BLaER1 (cell line): Measurements from ENCODE around the gene CFAP157.

Source experiments
- H3K27ac ChIP-seq: shearing (Covaris generic); formaldehyde crosslinking; 2 replicates; pipeline ENCODE4 v1.8.1; 2022
- H3K27me3 ChIP-seq: shearing (Covaris generic); formaldehyde crosslinking; 2 replicates; pipeline ENCODE4 v1.8.1; 2022
- H3K36me3 ChIP-seq: shearing (Covaris generic); formaldehyde crosslinking; 2 replicates; pipeline ENCODE4 v1.8.1; 2022
- H3K4me1 ChIP-seq: shearing (Covaris generic); formaldehyde crosslinking; 2 replicates; pipeline ENCODE4 v1.8.1; 2022
- H3K4me2 ChIP-seq: shearing (Covaris generic); formaldehyde crosslinking; 2 replicates; pipeline ENCODE4 v1.8.1; 2022
- H3K4me3 ChIP-seq: shearing (Covaris generic); formaldehyde crosslinking; 2 replicates; pipeline ENCODE4 v1.8.1; 2022
- H3K9ac ChIP-seq: shearing (Covaris generic); formaldehyde crosslinking; 2 replicates; pipeline ENCODE4 v1.8.1; 2022
- H3K9me3 ChIP-seq: shearing (Covaris generic); formaldehyde crosslinking; 2 replicates; pipeline ENCODE4 v1.8.1; 2022
- H4K20me1 ChIP-seq: shearing (Covaris generic); formaldehyde crosslinking; 2 replicates; pipeline ENCODE4 v1.8.1; 2022
- Cebpa-rat ChIP-seq: shearing (Covaris generic); IDR thresholded peaks from 2 replicates; pipeline ENCODE4 v1.8.1; 2022

The CFAP157 gene

DNA sequence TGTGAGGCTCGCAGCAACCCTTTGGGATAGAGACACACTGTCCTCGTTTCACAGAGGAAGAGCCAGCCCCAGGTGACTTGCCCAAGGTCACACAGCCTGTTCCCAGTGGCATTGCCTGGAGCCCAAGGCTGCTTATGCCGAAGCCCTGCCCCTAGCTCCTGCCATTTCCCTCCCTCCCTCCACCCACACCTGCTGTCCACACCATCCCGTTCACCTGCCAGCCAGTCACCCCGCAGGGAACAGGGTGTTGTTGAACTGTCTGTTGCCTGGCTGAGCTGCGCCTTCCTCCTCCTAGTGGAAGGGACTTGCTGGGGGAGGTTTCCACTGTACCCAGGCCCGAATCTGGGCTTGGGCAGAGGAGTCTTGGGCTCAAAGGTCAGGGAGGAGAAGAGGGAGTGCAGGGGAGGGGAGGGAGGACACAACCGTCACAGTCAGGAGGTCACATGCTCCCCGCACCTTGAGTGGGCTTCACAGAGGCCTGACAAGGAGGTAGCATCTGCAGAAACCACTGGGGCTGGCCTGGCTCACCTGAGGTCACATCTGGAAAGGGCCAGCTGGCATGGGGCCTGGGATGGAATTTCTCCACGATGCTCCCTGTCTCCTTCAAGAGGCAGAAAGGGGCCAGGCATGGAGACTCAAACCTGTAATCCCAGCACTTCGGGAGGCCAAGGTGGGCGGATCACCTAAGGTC, 15.4 kb downstream of the CFAP157 start:
- no peaks in the 10 kb centered on the region for H3K27me3 ChIP-seq
- H3K36me3 ChIP-seq: peaks cover 3% of the 10 kb centered on the region; the same call in 1 of the 2 replicates
- no peaks in the 10 kb centered on the region for H3K9me3 ChIP-seq
- H3K4me2 ChIP-seq: no peak overlapping the region
- no peak overlapping the region for H3K9ac ChIP-seq
- H3K4me3 ChIP-seq: no peak overlapping the region
- H3K27ac ChIP-seq: 0 out of 2 replicates have a peak overlapping the region, but pooled peaks have one; percentile 26
- TF ChIP-seq Cebpa-rat: no peak
- no peaks in the 10 kb centered on the region for H4K20me1 ChIP-seq
- peaks cover 66% of the 10 kb centered on the region for H3K4me1 ChIP-seq

GRCh38 chr9:127723013-127723412, 16.2 kb downstream of the CFAP157 start:
- H3K27me3 ChIP-seq: no peaks in the 10 kb centered on the region
- H3K4me1 ChIP-seq: peaks cover 58% of the 10 kb centered on the region
- H3K4me2 ChIP-seq: 0 out of 2 replicates have a peak overlapping the region, but pooled peaks have one; percentile 7
- H3K9ac ChIP-seq: no peak overlapping the region
- H4K20me1 ChIP-seq: no peaks in the 10 kb centered on the region
- no peak overlapping the region for H3K4me3 ChIP-seq
- no peaks in the 10 kb centered on the region for H3K9me3 ChIP-seq
- peaks cover 3% of the 10 kb centered on the region; the same call in 1 of the 2 replicates for H3K36me3 ChIP-seq
- no peak for TF ChIP-seq Cebpa-rat
- H3K27ac ChIP-seq: no peak overlapping the region

DNA sequence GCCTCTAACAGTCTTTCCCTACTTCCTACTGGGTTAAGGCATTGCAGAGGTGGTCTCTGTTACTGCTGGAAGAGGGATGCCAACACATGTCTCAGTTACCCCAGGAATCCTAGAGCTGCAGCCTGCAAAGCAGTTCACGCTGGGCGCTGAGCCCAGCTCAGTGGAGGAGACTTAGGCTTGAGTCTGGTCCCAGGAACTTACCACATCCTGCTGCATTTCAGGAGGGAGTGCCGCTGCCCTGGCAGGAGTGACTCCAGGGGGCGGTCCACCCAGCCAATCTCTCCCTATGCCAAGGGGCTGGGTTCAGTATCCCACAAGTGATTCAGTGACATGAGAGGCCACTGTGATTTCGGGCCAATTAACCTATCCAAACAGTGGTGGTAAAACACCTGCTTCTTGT, 16.7 kb downstream of the CFAP157 start:
- Histone ChIP-seq H3K27me3 (no peaks in the 10 kb centered on the region), H3K36me3 (peaks cover 3% of the 10 kb centered on the region; the same call in 1 of the 2 replicates), H3K4me1 (peaks cover 57% of the 10 kb centered on the region), H3K9me3 (no peaks in the 10 kb centered on the region), H3K27ac (no peak overlapping the region), H3K9ac (no peak overlapping the region), H3K4me2 (0 out of 2 replicates have a peak overlapping the region, but pooled peaks have one; percentile 7), H4K20me1 (no peaks in the 10 kb centered on the region), H3K4me3 (no peak overlapping the region)
- TF ChIP-seq Cebpa-rat: no peak

DNA sequence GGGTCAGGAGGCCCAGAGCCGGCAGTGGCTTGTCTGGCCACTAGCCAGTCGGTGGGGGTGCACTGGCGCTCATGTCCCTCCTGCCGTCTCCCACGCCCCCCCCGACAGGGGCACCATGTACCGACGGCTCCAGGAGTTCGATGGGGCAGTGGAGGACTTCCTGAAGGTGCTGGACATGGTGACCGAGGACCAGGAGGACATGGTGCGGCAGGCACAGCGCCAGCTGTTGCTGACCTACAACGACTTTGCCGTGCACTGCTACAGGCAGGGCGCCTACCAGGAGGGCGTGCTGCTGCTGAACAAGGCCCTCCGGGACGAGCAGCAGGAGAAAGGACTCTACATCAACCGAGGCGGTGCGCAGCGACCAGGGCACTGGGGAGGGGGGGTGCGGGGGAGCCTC, 17.2 kb downstream of the CFAP157 start:
- no peak overlapping the region for H3K4me2 ChIP-seq
- TF ChIP-seq Cebpa-rat: no peak
- H3K9ac ChIP-seq: no peak overlapping the region
- no peaks in the 10 kb centered on the region for H3K27me3 ChIP-seq
- H3K4me3 ChIP-seq: no peak overlapping the region
- H3K4me1 ChIP-seq: peaks cover 51% of the 10 kb centered on the region
- H3K27ac ChIP-seq: no peak overlapping the region
- H4K20me1 ChIP-seq: no peaks in the 10 kb centered on the region
- no peaks in the 10 kb centered on the region for H3K9me3 ChIP-seq
- H3K36me3 ChIP-seq: peaks cover 6% of the 10 kb centered on the region

DNA sequence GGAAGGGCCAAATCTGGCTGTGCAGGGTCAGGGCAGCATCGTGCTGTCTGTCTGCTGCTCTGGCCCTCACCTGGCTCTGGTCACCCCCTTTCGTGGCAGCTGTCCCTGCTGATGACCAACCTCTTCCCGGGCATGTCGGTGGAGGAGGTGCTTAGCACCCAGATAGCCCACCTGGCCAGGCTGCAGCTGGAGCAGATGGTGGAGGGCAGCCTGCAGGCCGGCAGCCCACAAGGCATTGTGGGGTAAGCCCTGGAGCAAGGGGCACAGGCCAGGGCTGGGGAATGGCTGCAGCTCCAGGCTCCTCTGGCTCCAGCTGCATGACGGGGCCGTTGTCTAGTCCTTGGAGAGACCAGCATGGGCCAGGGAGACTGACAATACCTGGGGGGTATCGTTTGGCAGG, 20.1 kb downstream of the CFAP157 start:
- Histone ChIP-seq H4K20me1 (no peaks in the 10 kb centered on the region), H3K27me3 (no peaks in the 10 kb centered on the region), H3K27ac (no peak overlapping the region), H3K4me2 (no peak overlapping the region), H3K4me3 (no peak overlapping the region), H3K9me3 (no peaks in the 10 kb centered on the region), H3K9ac (no peak overlapping the region), H3K4me1 (peaks cover 27% of the 10 kb centered on the region), H3K36me3 (peaks cover 29% of the 10 kb centered on the region)
- no peak for TF ChIP-seq Cebpa-rat

- no peak overlapping the region for H3K4me2 ChIP-seq
- H4K20me1 ChIP-seq: no peaks in the 10 kb centered on the region
- H3K9ac ChIP-seq: no peak overlapping the region
- no peak overlapping the region for H3K4me3 ChIP-seq
- H3K4me1 ChIP-seq: peaks cover 29% of the 10 kb centered on the region
- H3K27me3 ChIP-seq: no peaks in the 10 kb centered on the region
- H3K27ac ChIP-seq: no peak overlapping the region
- no peak for TF ChIP-seq Cebpa-rat
- H3K9me3 ChIP-seq: no peaks in the 10 kb centered on the region
- peaks cover 42% of the 10 kb centered on the region for H3K36me3 ChIP-seq
These were observed 22.0 kb downstream of the CFAP157 start for GRCh38 chr9:127728808-127729207.

GRCh38 chr9:127729522-127730256, 22.9 kb downstream of the CFAP157 start:
- Histone ChIP-seq H3K4me3 (no peak overlapping the region), H3K27ac (no peak overlapping the region), H3K27me3 (no peaks in the 10 kb centered on the region), H3K4me2 (no peak overlapping the region), H3K9me3 (no peaks in the 10 kb centered on the region), H3K4me1 (peaks cover 29% of the 10 kb centered on the region), H3K9ac (peak overlapping the region; percentile 24; the same call in 1 of the 2 replicates), H3K36me3 (peaks cover 42% of the 10 kb centered on the region), H4K20me1 (no peaks in the 10 kb centered on the region)
- TF ChIP-seq Cebpa-rat: no peak

DNA sequence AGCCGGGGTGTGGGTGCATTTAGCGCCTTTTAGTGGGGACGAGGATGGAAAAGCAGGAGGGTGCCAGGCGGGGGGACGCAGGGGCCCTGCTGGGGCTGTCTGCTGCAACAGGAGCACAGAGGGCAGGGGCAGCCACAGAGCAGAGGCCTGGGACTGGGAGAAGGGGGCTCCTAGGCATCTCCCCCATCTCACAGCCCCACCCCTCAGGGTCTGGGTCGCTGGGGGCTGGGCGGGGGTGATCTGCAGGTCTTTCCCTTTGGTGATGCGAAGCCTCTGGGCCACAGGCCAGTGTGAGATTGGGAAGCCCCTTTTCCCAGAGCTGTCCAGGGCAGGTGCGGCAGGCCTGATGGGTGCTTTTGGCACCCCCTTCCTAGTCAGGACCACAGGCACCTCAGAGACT, 23.5 kb downstream of the CFAP157 start:
- Histone ChIP-seq H4K20me1 (no peaks in the 10 kb centered on the region), H3K9ac (no peak overlapping the region; the same call in 1 of the 2 replicates), H3K36me3 (peaks cover 42% of the 10 kb centered on the region), H3K27ac (0 out of 2 replicates have a peak overlapping the region, but pooled peaks have one; percentile 30), H3K4me1 (peaks cover 29% of the 10 kb centered on the region), H3K4me3 (no peak overlapping the region), H3K9me3 (no peaks in the 10 kb centered on the region), H3K4me2 (no peak overlapping the region), H3K27me3 (no peaks in the 10 kb centered on the region)
- no peak for TF ChIP-seq Cebpa-rat

- TF ChIP-seq Cebpa-rat: no peak
- Histone ChIP-seq H3K4me2 (no peak overlapping the region), H3K9ac (no peak overlapping the region), H3K9me3 (no peaks in the 10 kb centered on the region), H3K36me3 (peaks cover 42% of the 10 kb centered on the region), H3K27me3 (no peaks in the 10 kb centered on the region), H3K4me3 (no peak overlapping the region), H3K4me1 (peaks cover 35% of the 10 kb centered on the region), H3K27ac (peak overlapping the region; percentile 37; the same call in 1 of the 2 replicates), H4K20me1 (peaks cover 5% of the 10 kb centered on the region; the same call in 1 of the 2 replicates)
These were observed 24.1 kb downstream of the CFAP157 start for GRCh38 chr9:127730799-127731410.
